Inflammatory macrophage treated with lipopolysaccharide for 1 hour (primary cell): Measurements from ENCODE around the gene CHID1.
A peak's percentile ranks its signal among the peaks of the same experiment; 100 is the strongest.

Experiments
- DNase-seq, 2 donors: peaks; one replicate each; pipeline ENCODE4 v3.0.0-alpha.2; 2020 to 2022

The CHID1 gene

DNA sequence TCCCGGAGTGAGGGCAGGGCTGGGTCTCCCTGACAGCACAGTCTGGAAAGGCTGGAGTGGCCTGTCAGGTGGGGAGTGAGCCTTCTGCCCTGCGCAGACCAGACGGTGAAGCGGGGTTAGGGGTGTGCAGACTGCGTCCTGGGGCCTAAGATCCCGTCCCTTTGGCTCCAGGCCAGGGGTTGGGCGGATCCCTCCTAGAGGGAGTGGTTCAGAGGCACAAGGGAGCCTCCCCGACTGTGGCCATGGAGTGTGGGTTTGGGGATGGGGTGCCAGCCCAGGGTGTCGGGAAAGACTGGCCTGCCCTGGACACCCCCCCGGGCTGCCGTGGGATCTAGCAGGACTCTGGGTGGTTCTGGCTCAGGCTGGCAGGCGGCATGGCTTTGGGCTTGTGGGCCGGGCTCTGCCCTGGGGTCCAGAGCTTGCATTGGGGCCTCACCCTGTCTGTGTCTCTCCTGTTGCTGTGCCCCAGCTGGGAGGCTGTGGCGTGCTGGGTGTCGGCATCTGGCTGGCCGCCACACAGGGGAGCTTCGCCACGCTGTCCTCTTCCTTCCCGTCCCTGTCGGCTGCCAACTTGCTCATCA, 48.4 kb downstream of the CHID1 start:
- no peak for DNase-seq

DNA sequence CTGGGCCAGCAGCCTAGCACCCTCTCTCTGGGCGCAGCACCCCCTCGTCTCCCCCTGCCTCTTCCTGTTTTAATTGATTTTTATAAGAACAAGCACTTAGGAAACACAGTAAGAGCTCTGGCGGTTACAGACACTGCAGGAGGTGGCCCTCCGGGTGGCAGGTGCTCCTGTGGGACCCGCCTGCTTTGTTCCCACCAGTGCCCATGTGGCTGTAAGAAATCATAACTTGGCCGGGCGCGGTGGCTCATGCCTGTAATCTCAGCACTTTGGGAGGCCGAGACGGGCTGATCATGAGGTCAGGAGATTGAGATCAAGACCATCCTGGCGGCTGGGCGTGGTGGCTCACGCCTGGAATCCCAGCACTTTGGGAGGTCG, 49.5 kb downstream of the CHID1 start:
- DNase-seq = no peak

DNA sequence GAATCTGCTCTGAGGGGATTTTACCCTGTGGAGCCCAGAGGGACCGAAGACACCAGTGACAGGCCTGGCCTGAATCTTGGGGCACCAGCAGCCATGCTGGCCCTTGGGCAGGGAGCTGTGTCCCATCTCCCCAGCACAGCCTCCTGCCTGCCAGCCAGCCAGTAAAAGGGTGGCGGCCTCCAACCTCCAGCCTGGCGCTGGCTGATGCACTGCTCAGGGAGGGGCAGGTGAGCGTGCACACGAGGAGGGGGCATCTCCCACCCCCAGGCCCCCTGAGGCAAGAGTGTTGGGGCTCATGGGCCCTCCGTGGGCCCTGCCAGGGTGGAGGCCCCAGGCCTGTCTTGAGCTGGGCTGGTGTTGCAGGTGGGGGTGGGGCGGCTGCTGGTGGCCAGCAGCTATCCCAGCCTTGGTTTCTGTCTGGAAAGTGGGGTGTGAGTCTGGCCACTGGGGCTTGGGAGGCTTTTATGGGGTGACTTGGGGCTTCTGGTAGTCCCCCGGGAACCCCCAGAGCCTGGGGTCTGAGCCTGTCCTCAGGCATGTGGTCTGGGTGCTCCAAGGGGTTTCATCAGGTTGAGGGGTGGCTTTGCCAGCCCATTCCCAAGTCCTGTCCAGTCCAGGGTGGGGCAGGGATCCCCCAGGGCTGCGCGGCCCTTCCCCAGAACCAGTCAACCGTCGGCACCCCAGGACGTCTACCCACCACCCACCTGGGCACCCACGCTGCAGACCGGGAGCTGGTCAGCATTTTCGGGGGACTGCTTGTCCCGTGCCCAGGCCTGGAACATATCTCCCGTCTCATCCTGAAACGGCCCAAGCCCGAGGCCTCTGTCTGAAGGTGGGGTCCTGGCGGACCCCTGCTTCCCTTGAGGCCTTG, 50.1 kb downstream of the CHID1 start:
- no peak for DNase-seq

DNA sequence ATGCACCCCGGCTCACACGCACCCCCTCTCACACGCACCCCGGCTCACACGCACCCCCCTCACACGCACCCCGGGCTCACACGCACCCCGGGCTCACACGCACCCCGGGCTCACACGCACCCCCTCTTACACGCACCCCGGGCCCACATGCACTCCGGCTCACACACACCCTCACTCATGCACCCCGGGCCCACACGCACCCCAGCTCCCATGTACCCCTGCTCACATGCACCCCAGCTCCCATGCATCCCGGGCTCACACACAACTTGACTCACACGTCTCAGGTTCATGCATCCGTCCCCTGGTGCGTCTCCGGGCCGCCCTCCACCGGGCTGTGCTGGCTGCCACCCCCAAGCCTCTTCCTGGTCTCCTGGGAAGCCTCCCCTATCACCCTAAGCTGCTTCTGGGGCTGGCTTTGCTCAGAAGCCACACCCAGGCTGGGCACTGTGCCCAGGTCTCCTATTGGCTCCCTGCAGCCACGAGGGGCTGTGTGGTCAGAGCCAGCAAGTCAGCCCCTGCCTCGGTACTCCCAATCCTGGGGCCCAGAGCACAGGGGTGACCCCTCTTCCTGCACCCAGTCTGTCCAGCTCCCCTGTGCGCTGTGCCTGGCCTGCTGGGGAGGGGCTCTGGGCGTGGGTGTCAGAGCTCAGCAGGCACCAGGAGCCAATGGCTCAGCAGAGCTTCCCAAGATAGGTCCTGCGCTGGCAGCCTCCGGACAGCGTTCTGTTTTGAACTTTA, 51.0 kb downstream of the CHID1 start:
- DNase-seq = no peak

DNA sequence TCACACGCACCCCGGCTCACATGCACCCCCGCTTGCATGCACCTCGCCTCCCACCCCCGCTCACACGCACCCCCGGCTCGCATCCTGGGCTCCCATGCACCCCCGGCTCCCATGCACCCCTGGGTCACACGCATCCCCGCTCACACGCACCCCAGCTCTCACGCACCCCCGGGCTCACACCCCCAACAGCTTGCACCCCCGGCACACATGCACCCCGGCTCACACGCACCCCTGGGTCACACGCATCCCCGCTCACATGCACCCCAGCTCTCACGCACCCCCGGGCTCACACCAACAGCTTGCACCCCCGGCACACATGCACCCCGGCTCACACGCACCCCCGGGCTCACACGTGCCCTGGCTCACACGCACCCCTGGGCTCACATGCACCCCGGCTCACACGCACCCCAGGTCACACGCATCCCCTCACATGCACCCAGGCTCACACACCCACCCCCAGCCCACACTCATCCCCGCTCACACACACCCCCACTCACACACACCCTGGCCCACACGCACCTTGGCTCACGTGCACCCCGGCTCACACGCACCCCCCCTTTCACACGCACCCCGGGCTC, 51.8 kb downstream of the CHID1 start:
- no peak for DNase-seq

DNA sequence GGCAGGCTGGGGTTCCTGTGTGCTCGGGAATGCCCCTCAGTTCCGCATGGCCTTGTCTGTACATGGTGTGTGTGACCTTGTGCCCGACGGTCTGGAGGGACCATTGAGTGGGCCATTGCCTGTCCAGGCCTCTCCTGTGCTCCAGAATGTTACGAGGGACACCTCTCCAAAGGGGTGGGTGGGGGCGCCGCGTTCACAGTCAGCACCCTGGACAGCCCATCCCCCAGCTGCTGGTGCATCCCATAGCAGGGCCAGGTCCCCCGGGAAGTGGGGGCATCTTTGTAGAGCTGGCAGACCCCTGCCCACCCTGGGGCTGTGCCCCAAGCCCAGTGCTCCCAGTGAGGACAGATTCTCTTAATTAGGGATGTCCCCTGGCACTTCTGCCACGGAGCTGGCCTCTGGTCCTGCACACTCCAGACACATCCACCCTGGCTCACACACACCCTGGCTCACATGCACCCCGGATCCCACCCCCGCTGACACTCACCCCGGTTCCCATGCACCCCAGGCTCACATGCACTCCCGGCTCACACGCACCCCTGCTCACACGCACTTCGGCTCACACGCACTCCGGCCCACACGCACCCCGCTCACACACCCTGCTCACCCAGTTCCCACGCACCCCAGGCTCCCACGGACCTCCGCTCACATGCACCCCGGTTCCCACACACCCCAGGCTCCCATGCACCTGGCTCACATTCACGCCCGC, 52.4 kb downstream of the CHID1 start:
- no peak for DNase-seq

DNA sequence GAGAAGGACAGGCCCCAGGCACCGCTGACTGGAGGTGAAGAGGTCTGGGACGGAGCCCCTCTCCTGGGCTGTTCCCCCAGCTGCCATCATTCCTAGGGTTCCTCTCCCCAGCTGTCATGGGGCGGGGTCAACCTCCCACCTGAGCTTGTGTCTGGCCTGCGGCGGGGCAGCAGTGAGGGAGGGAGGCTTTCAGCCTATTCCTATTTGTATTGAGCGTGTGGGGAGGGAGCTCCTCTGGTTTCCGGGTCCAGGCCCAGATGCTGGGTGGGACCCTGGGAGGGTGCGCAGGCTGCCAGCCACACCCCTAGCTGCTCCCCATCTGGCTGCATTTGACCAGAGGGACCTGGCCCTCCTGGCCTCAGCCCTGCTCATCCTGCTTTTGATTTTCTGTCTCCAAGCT, 54.2 kb downstream of the CHID1 start:
- no peak for DNase-seq

DNA sequence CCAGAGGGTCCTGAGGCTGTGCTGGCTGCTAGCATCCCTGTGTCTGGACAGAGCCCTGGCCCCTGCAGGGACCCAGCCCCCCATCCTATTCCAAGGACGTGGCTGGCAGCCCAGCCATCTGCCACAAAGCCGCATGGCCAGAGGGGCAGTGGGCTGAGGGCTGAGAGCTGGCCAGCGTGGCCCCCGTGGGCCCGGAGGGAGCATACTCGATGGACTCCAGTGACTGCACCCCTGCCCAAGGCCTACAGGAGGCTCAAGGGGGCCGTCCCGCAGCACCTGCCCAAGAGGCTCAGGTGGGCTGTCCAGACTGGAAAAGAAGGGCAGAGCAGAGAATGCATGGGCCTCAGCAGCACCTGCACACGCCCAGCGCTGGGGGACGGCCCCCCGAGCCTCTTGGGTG, 54.8 kb downstream of the CHID1 start:
- DNase-seq = no peak

DNA sequence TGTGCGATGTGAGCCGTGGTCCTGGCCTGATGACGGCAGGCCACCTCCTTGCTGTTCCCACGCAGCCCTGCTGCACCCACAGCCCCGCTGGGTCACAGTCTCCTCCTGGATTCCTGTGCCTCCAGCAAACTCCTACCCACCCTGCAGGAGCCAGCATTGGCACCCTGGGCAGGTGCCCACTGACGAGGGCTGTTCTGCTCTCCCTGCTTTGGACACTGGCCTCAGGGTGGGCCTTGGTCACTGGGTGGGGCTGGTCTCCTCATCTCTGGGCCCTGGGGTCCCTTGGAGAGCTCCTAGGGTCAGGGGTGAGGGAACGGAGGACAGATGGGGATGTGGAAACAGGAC, 55.3 kb downstream of the CHID1 start:
- DNase-seq = no peak

DNA sequence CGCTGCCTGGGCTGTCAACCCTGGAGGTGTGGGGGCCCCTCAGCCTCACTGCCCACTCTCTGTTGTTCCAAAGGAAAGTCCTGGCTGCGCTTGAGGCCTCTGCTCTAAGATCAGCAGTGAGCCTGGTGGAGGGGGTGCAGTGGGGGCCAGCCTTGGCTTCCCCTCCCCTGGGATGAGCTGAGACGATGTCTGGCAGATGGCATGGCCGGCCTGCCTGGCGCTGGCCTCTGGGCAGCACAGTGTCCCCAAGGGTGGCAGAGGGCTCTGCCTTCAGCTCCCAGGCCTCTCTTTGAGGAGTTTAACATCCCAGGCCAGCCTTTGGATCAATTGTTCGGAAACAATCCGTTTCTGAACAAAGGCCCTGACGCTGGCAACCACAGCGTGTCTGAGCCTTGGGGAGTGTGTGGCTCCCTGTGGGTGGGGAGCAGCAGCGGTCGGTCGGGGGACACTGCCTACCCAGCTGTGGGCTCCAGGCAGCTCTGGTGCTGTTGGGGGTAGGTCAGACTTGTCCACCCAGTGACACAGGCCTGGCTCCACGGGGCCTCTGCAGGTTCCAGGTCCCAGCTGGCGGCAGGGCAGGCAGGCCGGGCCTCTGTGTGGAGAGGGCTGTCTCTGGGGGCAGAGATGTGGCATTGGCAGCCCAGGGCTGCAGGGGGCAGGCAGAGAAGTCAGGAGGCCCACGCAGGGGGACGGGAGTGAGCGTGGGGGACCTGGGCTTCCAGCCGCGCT, 55.8 kb downstream of the CHID1 start:
- no peak for DNase-seq

DNA sequence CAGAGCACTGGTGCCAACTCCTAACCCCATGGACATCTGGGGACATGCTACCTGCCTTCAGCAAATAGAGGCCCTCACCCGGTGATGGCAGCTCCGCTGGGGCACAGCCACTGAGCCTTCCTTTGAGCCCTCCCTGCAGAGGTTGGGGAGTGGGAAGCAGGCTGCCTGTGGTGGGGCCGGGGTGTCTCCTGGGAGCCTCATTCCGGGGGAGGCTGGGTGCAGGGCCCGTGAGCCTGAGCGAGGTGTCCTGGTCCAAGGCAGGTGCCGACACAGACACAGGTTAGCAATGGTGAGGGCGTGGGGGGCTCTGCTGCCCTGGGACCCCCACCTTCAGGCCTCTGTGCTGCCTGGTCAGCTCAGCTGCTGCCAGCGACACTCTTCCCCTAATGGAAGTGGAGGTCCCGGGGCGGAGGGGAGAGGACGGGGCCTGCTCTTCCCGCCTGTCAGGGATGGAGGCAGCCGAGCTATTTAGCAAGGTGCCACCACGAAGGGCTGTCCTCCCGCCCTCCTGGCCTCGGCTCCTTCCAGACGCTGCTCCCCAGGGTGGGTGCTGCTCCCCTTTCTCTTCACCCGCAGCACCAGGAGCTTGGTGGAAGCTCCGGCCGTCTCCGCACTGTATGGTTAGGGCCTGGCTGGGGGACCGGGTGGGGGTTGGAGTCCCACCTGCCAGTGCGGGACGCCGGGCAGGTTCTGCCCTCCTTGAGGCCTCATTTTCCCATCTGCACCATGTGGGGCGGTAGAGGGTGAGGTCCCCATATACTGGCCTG, 56.7 kb downstream of the CHID1 start:
- no peak for DNase-seq

DNA sequence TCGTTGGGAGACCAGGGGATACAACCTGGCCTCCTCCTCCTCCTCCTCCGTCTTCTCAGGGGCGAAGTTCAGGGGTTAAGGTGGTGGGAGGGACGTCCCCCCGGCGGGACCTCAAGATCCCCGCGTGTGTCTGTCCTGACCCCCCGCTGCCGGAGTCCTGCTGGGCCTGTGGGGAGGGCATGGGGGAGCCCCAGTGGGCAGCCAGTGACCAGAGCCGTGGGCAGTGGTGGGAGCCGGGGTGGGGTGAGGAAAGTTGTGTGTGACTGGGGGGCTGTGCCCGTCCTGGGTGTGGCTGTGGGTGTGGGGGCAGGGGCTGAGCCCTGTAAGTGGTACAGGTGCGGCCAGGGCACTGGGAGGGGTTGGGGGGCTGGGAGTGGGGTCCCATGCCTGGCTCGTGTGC, 57.8 kb downstream of the CHID1 start:
- DNase-seq = no peak

DNA sequence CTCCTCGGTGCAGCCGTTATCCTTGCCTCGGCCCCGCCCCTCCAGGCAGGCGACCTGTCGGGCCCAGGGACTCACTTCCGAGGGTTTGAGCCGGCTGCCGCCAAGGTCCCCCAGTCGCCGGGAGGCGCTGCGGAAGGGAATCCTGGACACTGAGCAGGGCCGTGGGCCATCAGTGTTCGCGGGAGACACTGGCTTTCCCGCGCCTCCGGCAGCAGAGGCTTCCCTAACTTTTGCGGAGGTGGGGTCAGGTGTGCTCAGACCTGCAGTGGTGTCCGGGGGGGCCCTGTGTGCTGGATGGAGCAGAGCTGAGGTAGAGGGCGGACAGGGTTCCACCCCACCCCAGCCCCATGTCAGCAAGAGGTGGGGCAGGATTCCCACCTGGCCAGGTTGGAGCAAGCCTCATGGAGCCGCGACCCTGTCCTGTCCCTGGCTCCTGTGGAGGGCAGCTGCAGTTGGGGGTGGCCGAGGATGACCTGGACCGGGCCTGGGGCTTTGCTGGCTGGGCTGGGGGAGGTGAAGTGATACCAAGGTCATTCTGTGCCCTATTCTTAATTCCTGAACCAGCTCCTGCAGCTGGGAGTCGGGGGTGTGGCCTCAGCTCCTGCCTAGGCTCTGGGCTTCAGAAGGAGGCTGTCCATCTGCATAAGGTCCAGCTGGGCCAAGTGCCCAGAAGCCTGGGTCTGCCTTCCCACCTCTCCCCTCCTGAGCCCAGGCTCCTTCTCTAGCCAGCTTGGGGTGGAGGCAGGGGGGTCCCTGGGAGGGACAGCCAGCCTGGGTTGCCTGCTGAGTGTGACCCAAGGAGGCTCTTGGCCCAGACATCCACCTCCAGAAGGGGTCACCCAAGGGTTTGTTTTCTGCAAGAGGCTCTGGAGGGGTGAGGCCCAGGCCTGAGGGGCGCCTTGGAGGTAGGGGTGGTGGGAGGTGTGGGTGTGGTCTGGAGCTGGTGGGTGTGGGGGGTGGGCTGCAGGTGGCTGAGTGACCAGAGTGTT, 59.5 kb downstream of the CHID1 start:
- DNase-seq = no peak

DNA sequence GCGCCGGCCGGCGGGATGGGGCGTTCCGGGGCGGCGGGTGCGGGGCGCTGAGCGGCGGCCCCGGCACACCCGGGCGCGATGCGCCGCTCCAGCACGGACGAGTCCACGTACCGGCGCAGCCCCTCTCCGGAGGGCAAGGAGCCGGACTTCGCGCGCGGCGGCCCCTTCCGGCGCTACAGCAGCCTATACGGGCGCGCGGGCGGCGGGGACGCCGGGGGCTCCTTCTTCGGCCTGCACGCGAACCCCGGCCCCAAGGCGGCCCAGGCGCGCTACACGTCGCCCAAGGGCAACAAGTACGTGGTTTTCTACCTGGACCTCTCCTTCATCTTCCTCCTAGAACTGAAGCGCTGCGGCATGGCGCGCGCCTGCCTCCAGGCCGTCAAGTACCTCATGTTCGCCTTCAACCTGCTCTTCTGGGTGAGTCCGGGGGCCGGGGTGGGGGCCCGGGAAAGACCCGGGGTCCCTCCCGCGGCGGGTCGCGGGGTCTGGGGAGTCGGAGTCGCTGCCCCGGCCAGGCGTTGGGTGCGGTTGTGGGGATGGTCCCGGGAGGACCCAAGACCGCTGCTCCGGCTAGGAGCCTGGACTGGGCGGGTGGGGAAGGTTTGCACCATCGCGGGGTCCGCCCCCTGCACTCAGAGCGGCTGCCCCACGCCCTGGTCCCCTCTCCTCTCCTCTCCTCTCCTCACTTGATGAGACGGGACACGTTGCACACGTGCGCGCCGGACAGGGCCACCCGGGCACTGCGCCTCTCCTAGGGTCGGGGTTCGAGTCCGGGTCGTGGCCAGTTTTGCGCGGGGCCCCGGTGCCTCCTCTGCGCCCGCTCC, 60.4 kb downstream of the CHID1 start:
- no peak for DNase-seq

DNA sequence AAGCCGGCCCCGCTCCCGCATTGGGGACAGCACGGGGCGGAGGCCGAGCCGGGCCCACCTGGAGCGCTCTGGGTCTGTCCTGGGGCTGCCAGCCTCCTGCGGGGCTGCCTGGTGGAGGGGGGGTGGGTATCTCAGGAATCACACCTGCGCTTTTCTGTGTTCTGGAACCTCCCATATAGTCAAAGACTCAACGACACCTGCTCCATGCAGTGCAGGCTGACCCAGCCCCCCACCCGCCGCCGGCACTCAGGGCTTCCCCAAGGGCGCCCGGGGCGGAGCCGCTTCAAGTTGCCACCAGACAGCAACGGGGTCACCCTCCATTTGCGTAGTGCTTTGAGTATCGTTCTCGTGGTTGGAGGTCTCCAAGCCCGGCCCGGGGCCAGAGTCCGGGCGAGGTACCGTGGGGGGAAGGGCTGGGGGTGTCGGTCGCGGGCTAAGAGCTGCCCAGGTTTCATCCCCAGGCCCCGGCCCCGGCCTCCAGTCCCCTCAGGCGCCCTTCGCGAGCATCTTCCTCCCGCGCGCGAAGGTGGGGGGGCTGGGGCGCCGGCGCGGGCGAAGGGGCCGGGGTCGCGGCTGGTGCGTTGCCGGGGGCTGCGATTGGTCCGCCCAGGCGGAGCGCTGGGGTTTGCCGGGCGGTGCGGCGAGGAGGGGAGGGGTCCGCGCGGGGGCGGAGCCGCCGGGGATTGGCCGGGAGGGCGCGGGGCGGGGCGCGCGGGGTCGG, 61.3 kb downstream of the CHID1 start:
- DNase-seq = no peak

DNA sequence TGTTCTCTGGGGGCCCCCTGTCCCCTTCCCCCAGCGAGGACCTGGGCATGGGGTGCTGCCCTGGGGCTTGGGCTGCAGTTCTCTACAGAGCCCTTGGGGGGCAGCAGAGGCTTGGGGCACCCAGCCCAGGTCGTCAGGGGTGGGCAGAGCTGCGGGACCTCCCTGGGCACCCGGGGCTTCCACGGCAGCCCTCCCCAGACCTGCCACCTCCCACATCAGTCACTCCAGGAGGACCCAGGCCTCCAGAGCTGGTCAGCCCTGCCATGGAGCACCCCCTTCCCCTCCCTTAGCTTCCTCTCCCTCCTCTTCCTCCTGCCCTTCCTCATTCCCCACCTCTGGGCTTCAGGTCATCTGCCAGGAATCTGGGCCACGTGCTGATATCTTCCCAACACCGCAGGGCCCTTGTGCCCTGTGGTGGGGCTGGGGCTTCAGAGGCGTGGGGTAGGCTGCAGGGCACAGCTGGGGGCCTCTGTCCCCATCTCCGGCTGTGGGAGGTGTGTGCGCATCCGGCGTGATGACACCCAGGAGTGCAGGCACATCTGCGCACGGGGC, 62.2 kb downstream of the CHID1 start:
- peak in 1 of 2 donors; percentile 61 for DNase-seq

DNA sequence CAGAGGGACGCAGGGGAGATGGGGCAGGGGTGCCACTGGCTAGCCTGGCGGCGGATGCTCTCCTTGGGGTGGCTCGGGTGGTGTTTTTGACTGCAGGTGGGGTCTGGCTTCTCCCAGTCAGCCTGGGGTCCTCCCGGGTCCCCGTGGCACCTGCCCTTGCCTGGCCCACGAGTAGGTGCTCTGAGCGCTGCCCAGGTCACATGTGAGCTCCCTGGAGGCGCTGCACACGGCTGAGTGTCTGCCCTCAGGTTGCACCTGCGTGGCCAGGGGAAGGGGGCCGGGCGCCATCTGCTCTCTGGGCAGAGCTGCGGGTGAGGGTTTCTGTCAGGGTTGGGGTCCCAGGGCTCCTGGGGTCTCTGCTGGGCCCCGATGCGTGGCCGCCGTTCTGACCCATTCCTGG, 62.7 kb downstream of the CHID1 start:
- no peak for DNase-seq

DNA sequence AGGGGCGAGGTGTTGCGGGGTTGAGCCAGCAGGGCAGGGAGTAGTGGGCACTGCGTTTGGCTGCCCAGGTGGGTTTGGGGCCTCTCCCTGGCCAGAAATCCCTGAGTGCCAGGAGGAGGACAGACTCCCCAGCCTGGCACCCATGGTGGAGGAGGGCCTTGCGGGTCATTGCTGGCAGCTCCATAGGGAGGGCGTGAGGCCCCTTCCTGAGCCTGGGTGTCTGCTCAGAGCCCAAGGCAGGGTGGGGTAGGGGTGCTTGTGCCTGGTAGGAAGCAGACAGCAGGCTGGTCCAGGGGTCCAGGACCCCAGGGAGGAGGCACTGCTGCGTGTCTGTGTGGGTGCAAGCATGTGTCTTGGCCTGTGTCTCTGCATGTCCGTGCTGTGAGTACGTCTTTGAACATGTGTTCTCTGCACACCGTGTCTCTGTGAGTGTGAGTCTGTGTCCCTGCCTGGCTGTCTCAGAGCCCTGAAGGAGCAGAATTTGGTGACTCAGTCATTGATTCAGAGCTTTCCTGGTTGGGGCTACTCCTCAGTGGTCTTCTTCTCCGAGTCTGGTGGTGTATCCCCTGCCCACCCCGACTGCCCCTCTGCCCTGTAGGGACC, 64.0 kb downstream of the CHID1 start:
- no peak for DNase-seq
